Neural cell (in vitro differentiated cells): ENCODE data around the gene SLC2A4.

Experiments used
- CTCF ChIP-seq: fragments of 450-650 bp; IDR thresholded peaks from 2 replicates; pipeline ENCODE4 v1.5.1; 2014; ENCODE audit warnings: antibody characterized with exemption, mild to moderate bottlenecking, moderate library complexity; ENCODE audit not compliant: poor library complexity, severe bottlenecking
- EZH2 ChIP-seq: fragments of 200-600, 300-800 bp; shearing (Covaris generic), sonication (generic); IDR thresholded peaks from 2 replicates; pipeline ENCODE4 v1.6.1; 2014; ENCODE audit warnings: antibody characterized with exemption, low read length, borderline replicate concordance, mild to moderate bottlenecking; ENCODE audit not compliant: insufficient read depth, poor library complexity, severe bottlenecking
- POLR2AphosphoS5 ChIP-seq: IDR thresholded peaks from 2 replicates; pipeline ENCODE4 v1.6.1; 2012

- TF ChIP-seq CTCF, result no peak
- no peak for TF ChIP-seq POLR2AphosphoS5
- TF ChIP-seq EZH2, result no peak
Measured at GRCh38 chr17:7246779-7247178, 34.7 kb upstream of the SLC2A4 start.
